ENCODE results near the gene LBR. TPM values are rescaled to one million over a fixed set of nuclear protein-coding genes. Genes with fewer than 3 reads are reported as not detected.

The LBR gene
- total RNA-seq, 1 experiment from 2014 or later = 60.9 TPM

GRCh38 chr1:225366018-225366417, 61.8 kb downstream of the LBR start:
- no peak overlapping the region for H3K18ac ChIP-seq (ENCODE audit: insufficient read length, low read depth, low read length)
- no peaks in the 10 kb centered on the region for H3K4me1 ChIP-seq (ENCODE audit: insufficient read depth, low read length)
- no peaks in the 10 kb centered on the region for H3K36me3 Mint-ChIP-seq (ENCODE audit: insufficient read depth in 1 of 3, low read depth in 3 of 3)
- no peak overlapping the region for H4K91ac ChIP-seq (ENCODE audit: insufficient read length, low read depth, low read length)
- no peak overlapping the region for H3K27ac ChIP-seq (ENCODE audit: insufficient read length, low read depth, low read length)
- H2AFZ ChIP-seq (ENCODE audit: low read length) = no peak overlapping the region
- no peak overlapping the region for H3K4me3 Mint-ChIP-seq
- no peak overlapping the region for H3T11ph ChIP-seq (ENCODE audit: low read length)
- H3K56ac ChIP-seq (ENCODE audit: insufficient read length, low read depth, low read length) = no peak overlapping the region
- peaks cover 0 to 9% of the 10 kb centered on the region in 2 experiments; a peak in 2 of 4 replicates for H3K4me1 Mint-ChIP-seq
- H2BK120ac ChIP-seq (ENCODE audit: low read depth, low read length, poor library complexity, severe bottlenecking) = no peak overlapping the region
- no peak overlapping the region for H2AK5ac ChIP-seq (ENCODE audit: insufficient read length, low read length)
- no peaks in the 10 kb centered on the region for H3K9me3 ChIP-seq (ENCODE audit: control insufficient read depth, low read depth, low read length)
- H2BK5ac ChIP-seq (ENCODE audit: insufficient read length, low read length) = no peak overlapping the region
- H3K4me2 ChIP-seq (ENCODE audit: insufficient read depth, insufficient read length, low read length) = no peak overlapping the region
- no peak overlapping the region for H3K23ac ChIP-seq (ENCODE audit: insufficient read length, low read depth, low read length)
- no peak overlapping the region for H4K8ac ChIP-seq (replicated peaks; ENCODE audit: insufficient read length, low read depth, low read length)
- no peak overlapping the region for H2BK15ac ChIP-seq (ENCODE audit: low read depth, low read length)
- H3K27me3 Mint-ChIP-seq (ENCODE audit: low read depth) = peaks cover 41% of the 10 kb centered on the region
- no peak for DNase-seq
- no peak overlapping the region for H2BK20ac ChIP-seq (ENCODE audit: low read depth, low read length, poor library complexity, severe bottlenecking)
- no peak overlapping the region for H2BK12ac ChIP-seq (ENCODE audit: insufficient read length, low read depth, low read length)
- no peak overlapping the region for H3K4ac ChIP-seq (ENCODE audit: low read depth, low read length)
- no peak for TF ChIP-seq CTCF (conservative IDR thresholded peaks at IDR 0.05)
- no peaks in the 10 kb centered on the region for H3K79me2 ChIP-seq (ENCODE audit: insufficient read depth, low read length)
- H3K14ac ChIP-seq (ENCODE audit: insufficient read depth, low read length) = no peak overlapping the region
- H3K79me1 ChIP-seq (ENCODE audit: insufficient read depth, low read depth, low read length, poor library complexity, severe bottlenecking) = no peaks in the 10 kb centered on the region
- H3K9ac ChIP-seq (ENCODE audit: extremely low read depth, insufficient read length, low read length) = no peak overlapping the region
- no peaks in the 10 kb centered on the region for H3K9me3 Mint-ChIP-seq
- H3K27ac Mint-ChIP-seq = no peak overlapping the region
- H4K5ac ChIP-seq (ENCODE audit: insufficient read length, low read depth, low read length) = no peak overlapping the region
- peaks cover 10% of the 10 kb centered on the region; the same call in 1 of the 2 replicates for H3K27me3 ChIP-seq (ENCODE audit: insufficient read depth, low read length)
- H3K23me2 ChIP-seq (ENCODE audit: insufficient read length, low read depth, low read length, poor library complexity, severe bottlenecking) = no peaks in the 10 kb centered on the region
- H4K20me1 ChIP-seq (ENCODE audit: control insufficient read depth, insufficient read depth, insufficient read length) = no peaks in the 10 kb centered on the region
